HG03097 (cell line): ENCODE results near the gene TMPRSS4.

ENCODE experiments used
- ATAC-seq: cut with Tn5 transposase; IDR thresholded peaks from one replicate; pipeline ENCODE4 v1.9.1; 2021; ENCODE audit not compliant: unreplicated experiment, low FRiP score

TMPRSS4 gene, protein sequence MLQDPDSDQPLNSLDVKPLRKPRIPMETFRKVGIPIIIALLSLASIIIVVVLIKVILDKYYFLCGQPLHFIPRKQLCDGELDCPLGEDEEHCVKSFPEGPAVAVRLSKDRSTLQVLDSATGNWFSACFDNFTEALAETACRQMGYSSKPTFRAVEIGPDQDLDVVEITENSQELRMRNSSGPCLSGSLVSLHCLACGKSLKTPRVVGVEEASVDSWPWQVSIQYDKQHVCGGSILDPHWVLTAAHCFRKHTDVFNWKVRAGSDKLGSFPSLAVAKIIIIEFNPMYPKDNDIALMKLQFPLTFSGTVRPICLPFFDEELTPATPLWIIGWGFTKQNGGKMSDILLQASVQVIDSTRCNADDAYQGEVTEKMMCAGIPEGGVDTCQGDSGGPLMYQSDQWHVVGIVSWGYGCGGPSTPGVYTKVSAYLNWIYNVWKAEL

DNA sequence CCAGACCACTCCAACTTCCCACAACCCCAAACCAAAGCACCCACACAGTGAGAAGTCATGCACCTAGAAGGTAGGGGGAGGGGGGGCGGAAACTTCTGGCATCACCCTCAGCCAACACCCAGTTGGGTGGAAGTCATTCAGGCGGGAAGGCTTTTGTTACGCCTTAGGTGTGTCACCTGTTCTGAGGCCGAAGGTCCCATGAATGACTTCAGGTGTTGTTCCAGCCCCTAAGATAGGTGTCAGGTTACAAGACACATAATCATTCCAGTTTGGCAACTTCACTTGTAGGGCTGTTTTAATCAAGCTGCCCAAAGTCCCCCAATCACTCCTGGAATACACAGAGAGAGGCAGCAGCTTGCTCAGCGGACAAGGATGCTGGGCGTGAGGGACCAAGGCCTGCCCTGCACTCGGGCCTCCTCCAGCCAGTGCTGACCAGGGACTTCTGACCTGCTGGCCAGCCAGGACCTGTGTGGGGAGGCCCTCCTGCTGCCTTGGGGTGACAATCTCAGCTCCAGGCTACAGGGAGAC, at the start of gene TMPRSS4:
Gene TMPRSS4, plus strand, starts transcription at position 325 of the 528 bp plus-strand sequence. CDS start 225 bp downstream, outside the sequence.
- no peak for ATAC-seq

DNA sequence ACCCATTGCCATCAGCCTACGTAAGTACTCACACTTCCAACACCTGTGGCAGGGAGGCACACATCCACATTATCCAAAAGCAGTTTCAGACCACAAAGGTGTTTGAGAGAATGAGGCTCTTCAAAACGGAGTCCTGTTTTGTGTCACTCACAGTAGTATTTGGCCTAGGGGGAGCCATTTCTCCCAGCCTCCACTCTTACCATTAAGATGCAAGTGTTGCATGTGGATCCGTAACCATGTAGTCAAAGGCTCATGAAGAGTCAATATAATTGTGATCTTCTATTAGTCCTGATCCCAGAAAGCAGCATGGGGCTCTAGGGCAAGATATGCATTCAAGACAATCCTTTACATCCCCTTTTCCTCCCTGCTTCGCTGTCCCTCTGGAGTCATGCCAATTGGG, 49.2 kb upstream of the TMPRSS4 start:
- ATAC-seq = no peak

DNA sequence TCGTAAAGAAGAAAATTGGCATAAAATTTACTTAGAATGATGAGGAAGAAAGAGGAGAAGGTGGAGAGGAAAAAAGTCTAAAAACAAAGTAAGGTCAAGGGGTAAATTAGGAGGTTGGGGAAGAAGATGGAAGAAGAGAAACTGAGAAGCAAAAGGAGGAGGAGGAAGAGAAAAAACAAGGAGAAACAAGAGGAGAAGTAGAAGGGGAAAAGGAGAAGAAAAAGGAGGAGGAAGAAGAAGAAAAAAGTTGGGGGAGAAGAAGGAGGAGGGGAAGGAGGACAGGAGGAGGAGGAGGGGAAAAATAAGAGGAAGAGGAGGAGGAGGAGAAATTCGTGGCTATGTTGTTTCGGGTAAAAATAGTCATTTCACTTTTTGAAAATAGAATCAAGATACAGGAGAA, 48.3 kb upstream of the TMPRSS4 start:
- ATAC-seq = no peak

DNA sequence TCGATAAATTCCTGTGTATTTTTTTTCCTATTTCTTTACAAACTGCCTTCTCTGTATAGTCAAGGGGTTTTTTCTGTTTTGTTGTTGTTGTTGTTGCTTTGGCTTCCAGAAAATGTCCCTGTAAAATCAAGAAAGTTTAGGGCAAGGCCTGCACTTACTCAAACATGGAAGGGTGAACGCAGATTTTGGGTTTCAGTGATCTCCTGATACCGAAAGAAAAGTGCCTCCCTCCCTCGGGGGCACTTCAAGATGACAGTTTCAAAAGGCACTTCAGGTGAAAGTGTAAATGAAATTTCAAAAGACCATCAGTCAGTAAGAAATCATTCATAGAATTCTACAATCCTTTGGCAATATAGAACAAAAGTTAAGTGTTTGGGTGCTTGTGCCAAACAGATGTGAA, 43.4 kb upstream of the TMPRSS4 start:
- no peak for ATAC-seq

DNA sequence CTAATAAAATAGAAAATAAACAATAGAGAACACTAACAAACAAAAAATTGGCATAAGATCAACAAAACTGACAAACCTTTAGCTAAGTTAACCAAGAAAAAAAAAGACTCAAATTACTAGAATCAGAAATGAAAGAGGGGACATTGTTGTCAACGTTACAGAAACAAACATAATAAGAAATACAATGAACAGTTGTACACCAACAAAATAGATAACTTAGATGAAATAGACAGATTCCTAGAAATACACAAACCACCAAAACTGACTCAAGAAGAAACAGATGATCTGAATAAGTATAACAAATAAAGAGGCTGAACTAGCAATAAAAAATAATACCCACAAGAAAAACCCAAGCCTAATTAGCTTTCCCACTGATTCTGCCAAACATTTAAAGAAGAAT, 34.7 kb upstream of the TMPRSS4 start:
- no peak for ATAC-seq

DNA sequence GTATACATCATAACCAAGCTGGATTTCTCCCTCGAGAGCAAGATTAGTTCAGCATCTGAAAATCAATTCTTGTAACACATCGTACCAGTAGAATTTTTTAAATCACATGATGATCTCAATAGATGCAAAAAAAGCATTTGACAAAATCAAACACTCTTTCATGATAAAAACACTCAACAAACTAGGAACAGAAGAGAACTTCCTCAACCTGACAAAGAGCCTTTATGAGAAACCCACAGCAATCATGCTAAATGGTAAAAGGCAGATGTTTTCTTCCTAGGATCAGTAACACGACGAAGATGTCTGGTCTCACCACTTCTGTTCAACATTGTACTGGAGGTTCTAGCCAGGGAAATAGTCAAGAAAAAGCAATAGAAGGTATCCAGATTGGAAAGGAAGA, 34.1 kb upstream of the TMPRSS4 start:
- no peak for ATAC-seq

DNA sequence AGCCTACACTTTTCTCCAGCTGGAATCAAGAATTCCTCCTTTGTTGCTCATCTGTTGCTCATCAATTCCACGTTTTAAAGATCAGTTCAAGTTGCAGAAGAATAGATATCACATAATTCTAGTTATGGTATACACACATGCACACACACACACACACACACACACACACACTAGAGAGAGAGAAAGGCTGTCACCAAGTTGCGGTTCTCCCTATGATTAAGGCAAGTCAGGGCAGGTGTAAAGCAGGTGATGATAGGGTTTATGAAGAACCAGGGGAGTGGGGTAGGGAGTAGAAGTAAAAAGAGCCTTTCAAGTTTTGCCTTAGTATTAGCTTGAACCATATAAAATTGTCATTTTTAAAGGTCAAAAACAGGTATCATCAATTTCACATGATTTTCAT, 31.7 kb upstream of the TMPRSS4 start:
- no peak for ATAC-seq

DNA sequence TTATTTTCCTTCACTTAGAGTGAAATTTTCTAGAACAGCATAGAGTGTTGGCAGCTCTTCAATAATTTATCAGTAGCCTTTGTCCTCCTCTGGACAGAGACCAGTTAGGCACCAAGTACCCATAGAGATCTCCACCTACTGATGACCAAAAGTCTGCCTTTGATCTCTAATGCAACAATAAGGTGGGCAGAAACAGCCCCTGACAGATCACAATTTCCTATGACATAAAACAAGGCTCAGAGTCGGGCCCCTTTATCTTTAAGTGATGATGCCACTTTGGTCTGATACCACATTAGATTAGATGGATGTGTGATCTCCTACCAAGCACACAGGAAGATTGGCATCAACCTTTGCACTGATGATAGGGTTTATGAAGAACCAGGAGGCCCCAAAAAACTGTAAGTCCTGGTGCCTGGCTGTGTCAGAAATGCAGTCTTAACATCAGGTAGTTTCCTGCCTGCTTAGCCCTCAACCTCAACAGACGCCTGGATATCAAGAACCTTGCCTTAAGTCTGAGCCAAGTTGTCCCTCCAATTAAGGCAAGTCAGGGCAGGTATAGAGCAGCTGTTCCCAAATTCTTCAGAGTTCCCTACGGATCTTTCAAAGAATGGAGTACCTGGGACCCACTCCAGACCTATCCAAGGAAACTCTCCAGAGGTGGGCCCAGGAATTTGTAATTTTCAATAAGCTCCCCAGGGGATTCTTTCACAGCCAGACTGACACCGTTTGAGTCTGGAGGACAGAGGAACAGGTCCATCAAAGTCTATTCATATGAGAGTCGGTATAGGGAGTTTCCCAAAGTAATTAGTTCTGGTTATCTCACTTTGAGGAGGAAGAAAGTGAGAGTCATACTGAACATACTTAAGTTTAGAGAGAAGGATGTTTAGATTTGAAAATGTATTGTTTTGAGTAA, 30.6 kb upstream of the TMPRSS4 start:
- ATAC-seq = no peak

DNA sequence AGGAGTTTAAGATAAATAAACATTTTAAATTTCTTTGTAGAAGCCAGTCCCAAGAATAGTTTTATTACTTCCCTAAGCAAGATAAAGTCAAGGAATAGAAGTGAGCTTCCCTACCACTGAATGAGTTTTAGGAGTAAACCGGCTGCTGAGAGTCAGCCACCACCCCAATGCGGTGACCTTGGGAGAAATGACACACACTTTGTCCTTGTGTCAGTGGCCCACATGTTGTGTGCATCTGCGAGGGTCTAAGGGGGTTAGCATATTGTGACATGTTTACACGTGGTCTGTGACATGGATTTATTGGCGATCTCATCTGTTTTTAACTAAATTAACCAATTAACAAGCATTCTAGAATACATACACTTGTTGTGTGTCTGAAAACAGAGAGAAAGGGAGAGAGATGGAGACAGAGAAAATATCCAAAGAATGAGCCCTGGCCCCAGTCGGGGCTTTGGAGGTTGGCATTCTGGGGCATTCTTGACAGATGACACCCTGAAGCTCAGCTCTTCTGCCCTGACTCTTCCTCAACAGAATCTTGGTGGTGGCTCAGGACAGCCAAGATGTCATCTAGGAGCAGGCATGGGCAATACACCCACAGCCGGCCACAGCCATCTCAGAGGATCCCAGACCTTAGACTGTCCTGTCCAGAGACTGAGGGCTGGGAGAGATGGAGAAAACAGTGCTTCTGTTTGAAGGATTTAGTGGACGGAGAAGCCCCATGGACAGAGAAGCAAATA, 29.7 kb upstream of the TMPRSS4 start:
- no peak for ATAC-seq

DNA sequence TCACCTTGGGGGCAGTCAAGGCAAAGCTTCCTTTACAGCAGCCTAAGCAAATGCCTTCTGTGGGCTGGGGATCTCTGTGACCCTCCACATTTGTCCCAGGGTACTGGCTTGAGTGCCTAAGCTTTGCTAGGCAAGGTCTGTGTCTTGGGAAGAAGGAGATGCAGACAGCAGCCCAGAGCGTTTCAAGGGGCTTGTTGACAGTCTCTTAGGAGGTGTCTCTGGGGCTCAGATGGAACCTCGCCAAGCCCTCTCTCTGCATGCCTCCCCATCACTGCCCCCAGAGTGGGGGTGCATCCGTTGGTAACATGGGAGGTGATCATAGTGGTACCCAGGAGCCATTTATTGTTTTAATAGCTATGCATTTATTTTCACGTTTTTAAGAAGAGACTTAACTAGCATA, 29.1 kb upstream of the TMPRSS4 start:
- ATAC-seq = no peak

DNA sequence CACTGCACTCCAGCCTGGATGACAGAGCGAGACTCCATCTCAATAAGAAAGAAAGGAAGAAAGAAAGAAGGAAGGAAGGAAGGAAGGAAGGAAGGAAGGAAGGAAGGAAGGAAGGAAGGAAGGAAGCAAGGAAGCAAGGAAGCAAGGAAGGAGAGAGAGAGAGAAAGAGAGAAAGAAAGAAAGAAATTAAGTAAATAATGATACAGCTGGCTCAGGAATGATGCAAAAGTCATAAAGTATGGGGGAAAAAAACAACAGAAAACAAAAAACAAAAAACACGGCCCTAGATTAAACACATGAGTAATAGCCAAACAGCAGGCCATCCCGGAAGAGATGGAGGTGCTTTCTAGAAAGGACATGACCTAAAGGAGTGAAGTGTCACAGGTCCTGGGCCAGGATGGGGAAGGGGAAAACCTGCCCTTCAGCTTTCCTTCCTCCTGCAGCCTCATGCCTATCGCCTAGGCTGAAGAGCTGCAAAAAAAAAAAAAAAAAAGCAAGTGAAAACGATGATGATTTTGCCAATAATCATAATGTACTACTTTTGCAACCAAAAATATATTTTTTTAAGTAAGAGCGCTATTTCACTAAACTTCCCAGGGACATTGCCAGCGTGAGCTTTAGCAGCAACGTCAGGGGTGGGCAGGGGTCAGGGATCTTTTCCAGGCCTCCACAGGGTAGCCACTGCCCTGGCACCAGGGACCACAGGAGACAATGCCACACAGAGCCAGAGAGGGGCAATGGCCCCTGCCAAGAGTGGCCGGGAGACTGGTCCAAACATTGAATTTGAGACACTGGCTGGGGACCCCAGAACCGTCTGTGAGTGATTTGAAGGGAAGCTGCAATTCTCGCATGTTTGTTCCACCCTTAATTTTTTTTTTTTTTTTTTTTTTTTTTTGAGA, 28.2 kb upstream of the TMPRSS4 start:
- no peak for ATAC-seq

DNA sequence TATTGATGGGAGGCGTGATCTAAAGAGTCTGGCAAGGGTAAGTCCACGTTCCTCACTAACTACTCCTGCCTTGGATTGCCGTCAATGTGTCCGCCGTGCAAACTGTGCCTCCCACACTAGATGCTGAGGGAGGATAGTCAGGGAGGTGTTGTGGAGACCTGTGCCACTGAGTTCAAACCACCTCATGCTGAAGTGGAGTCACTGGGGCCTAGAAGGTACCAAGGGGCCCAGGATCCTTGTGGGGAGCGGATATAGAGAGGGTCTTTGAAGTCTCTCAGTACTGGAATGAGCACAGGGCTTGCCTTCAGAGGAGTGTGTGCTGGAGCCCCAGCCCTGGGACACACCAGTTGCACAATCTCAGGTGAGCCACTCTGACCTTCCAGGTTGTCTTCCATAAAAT, 27.1 kb upstream of the TMPRSS4 start:
- ATAC-seq = no peak

DNA sequence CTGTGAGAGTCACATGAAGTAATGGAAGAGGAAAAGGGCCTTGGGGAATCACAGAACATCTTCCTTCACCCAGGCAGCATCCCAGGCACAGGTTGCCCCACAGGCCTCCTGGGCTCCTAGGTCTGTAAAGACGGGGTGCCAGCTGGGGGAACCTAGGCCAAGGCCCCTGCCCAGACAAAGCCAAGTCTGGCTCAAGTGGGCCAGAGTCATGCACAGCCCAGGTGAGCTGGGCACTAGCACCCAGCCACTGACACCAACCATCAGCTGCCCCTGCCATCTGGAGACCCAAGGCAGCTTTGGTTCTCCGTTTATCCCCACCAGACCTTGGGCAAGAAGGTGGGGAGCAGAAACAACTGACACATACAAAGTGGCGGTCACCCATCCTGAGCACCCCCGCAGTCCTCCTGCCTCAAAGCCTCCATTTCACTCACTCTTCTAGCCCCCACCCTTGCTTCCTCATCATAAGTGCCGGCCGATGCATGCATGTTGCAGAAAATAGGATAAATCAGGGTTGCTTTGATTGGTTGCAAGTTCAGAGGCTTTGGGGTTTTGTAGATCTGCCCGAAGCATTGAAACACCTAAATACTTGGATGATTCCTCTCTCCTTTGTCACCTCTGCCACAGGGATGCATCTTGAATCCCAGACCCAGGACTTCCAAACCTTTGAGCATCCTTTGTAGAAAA, 26.5 kb upstream of the TMPRSS4 start:
- ATAC-seq = no peak

DNA sequence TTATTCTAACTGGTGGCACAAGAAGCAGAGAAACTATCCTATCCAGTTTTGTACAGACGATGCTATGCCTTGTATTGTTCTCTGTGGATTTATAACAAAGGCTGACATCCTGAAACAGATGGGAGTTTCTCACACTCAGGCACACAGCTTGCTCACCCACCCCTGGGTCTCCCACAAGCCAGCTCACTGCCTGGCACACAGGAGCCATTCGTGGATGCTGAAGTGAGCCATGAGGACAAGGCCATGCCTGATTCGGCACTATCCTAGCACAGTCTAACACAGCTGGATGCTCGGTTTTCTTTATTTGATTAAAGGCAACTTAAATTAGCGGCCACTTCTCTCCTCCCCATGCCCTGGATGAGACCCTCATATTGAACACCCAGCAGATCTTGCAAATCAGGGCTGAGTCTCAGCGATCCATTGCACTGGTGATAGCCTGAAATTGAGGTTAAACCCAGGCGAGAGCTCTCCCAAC, 25.7 kb upstream of the TMPRSS4 start:
- no peak for ATAC-seq

DNA sequence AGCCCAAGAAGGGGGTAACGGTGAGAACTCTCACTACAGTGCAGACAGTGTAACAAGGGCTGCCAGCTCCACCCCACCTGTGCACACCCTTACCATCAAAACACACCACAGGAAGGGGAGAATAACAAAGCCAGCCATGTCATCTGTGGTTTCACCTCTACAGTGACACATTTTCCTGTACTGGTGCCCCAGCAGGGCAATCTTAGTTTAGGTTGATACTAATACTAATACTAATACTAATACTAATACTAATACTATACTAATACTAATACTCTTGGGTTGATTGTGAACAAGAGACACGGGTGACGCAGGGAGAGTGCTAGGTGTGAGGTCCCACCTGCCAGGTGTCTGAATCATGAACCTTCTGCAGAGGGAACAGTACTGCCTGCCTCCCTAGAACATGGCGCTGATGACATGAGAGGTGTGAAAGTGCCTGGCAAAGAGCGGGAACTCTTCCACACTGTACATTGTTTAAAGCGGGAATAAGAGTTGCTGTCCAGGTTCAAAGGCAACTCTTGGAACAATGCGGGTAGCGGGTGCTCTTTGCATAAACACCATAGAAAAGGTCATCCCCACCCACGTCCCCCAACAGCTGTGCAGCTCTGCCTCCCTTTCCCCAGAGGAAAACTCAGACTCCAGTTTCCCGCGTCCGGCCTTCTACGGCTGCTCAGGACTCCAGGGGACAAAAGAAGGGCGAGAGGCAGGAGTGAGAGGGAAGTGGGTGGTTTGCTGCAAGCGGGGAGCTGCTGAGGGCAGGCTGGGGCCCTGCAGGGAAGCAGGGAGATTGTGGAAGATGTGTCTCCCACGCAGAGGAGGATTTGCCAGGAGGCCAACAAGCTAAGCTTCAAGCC, 25.0 kb upstream of the TMPRSS4 start:
- ATAC-seq = no peak

DNA sequence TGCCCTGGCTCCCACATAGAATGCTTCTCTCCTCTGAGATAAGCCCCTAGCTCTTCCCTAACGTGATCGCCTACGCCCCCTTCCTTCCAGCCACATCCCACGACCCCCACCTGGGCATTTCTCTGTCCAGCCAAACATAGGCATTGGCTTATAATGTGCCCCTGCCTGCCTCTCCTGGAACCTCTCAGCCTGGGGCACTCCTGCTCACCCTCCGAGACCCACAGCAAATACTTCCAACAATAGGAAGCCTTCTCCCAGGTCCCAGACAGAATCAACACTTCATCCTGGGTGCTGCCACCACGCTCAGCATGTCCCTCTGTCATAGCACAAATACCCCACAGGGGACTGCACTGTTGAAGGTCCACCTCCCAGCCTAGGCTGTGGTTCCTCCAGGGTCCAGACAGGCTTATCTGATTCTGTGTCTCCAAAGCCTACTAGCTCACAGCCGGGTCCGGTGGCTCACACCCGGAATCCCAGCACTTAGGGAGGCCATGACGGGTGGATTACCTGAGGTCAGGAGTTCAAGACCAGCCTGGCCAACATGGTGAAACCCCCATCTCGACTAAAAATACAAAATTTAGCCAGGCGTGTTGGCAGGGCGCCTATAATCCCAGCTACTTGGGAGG, 24.2 kb upstream of the TMPRSS4 start:
- no peak for ATAC-seq

DNA sequence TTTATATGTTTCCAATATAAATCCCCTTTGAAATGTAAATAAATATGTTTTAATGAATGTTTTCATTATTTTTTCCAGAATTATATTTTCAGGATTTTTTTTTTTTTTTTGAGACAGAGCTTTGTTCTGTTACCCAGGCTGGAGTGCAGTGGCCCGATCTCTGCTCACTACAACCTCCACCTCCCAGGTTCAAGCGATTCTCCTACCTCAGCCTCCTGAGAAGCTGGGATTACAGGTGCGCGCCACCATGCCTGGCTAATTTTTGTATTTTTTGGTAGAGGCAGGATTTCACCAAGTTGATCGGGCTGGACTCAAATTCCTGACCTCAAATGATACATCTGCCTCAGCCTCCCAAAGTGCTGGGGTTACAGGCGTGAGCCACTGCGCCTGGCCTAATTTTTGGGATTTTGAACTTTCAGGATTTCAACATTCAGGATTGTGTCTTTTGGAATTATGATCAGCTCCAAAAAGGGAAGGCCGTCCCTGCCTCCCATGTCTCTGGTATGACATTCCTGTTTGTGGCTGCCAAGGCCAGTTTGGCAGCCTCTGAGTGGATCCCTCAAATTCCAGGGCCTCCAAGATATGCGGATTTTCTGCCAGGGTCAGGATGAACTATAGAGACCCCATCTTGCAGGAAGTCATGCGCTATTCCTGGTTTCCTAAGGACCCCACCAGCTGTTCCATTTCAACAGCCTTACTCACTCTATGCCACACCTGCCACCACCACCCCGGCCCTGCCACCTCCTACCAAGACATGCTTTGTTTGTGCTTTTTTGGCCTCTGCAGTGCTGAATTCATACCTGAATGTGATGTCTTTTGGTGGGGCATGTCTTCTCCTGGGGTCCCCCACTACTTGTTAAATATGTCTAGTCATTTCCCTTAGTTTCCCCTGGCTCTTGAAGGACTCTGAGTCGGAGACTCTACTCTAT, 21.9 kb upstream of the TMPRSS4 start:
- ATAC-seq = no peak
